Eye (tissue), 1 donor: ENCODE measurements around the gene ZNF625.
"Not testable (repeated sequence)": the region's sequence is repeated elsewhere in the genome, so short reads cannot be mapped to it uniquely, and the experiment has no call there.

ENCODE experiments used
- DNase-seq: peaks from one replicate; pipeline ENCODE4 v3.0.0-alpha.2; 2015

Gene ZNF625

DNA sequence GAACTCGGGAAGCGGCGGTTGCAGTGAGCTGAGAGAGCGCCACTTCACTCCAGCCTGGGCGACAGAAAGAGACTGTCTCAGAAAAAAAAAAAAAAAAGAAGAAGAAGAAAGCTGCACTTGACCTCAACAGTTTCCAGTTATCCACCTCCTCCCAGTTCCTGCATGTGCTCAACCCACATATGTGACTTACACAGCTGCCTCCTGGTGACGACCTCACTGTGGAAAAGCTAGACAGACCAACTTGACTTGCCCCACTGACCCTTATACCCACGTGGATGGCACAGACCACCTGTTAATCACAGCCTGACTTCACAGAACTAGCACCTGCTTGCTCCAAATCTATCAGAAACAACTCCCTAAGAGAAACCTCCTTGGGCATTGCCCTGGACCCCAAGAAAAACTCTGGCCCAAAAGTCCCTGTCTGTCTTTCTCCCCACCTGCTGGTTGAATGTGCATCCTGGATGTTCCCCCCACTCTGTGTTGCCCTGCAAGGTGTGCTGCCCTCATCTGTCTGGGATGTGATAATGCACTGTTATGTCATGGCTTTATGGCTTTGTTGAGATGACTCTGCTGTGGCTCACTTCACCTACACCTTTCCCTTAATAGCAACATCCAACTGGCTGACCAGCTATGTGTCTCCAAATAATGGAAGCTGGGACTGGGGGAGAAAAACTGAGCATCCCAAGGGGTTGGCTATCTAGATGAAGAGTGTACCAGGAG, 19.2 kb downstream of the ZNF625 start:
- DNase-seq = no peak

DNA sequence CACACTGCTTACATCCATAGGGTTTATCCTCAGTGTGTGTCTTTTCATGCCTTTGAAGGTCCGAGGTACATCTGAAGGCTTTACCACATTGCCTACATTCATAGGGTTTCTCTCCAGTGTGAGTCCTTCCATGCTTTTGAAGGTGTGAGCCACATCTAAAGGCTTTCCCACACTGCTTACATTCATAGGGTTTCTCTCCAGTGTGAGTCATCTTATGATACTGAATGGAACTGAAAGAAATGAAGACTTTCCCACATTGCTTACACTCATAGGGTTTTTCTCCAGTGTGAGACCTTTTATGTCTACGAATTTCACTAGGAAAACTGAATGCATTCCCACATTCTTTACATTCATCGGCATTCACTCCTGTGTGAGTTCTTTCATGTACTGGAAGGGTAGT, 23.5 kb downstream of the ZNF625 start:
- DNase-seq = peak; percentile 19

DNA sequence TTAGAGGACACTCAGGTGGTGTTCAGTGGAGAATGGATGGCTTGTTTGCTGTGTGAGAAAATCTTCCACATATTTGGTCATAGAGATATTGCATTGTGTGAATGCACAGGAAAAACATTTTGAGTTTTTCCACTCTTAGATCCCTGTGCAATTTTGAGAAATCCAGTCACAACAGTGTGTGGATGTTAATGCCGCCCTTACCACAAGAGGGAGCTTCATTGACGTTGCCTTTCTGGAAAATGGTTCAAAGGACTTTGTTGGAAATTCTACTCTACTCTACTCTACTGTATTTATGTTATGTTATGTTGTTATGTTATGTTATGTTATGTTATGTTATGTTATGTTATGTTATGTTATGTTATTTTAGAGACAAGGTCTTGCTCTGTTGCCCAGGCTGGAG, 29.8 kb downstream of the ZNF625 start:
- no peak for DNase-seq

DNA sequence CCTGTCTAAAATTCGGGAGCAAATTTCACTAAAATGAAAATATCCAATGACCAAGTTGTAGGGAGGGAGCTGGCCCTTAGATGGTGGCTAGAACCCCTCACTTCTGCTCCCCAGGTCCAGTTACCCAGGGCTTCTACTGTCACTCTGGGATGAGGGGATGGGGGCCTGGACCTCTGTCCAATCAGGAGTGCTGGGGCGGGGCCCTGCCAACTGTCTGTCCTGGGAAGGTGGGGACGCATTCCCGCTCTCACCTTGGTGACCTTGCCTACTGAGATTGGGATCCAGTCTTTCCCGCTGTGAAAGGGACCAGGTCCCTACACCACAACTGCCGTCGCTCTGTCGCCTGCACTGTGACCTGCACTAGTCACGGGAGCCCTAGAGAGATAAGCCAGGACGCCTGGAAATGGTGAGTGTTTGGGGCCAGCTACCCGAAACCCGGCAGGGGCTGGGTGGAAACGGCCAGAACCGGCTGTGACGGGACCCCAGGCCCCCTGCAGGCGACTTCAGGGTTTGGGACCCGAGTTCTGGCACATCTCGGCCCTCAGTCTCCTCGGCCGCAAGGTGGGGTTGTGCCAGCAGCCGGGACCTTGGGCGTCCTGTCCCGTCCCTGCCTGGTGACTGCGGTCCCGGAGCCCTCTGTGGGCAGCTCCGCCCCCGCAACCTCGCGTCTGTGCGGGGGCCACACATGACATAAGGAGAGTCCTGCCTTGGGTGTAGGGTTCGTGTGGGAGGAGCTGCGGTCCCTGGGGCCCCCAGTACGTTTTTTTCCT, 39.1 kb downstream of the ZNF625 start:
- no peak for DNase-seq

DNA sequence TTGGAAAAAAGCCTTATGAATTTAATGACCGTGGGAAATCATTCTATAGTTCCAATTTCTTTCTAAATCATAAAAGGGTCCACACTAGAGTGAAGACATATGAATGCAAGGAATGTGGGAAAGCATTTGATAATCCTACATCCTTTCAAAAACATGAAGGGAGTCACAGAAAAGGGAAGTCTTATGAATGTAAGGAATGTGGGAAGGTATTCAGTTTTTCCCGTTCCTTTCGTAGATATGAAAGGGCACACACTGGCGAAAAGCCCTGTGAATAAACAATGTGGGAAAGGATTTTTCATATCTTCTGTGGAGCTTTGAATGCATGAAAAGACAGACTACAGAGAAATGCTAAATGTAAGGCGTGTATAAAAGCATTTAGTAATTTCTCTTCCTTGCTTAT, 43.4 kb downstream of the ZNF625 start:
- no peak for DNase-seq

DNA sequence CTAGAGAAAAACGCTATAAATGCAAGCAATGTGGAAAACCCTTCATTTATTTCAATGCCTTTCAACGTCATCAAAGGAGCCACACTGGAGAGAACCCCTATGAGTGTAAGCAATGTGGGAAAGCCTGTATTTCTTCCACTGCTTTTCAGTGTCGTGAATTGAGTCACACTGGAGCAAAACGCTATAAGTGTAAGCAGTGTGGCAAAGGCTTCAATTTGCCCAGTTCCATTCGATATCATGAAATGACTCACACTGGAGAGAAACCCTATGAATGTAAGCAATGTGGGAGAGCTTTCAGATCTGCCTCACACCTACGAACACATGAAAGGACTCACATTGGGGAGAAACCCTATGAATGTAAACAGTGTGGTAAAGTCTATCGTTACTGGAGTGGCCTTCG, 43.8 kb downstream of the ZNF625 start:
- no peak for DNase-seq

GRCh38 chr19:12111943-12112637, 44.4 kb downstream of the ZNF625 start:
- DNase-seq = no peak

DNA sequence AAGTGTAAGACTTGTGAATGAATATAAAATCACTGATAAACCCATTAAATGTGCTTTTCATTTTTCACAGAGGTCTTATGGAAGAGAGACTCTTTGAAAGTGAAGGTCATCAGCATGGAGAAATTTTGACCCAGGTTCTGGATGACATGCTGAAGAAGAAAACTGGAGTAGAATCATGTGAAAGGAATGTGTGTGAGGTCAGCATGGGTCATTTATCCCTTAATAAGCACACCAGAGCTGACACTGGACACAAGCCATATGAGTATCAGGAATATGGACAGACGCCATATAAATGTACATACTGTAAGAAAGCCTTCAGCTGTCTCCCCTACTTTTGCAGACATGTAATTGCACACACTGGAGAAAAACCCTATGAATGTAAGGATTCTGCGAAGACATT, 45.4 kb downstream of the ZNF625 start:
- DNase-seq = no peak

- DNase-seq = not testable (repeated sequence)
These were observed 52.6 kb downstream of the ZNF625 start for GRCh38 chr19:12103909-12104308.

GRCh38 chr19:12098040-12098439, 58.5 kb downstream of the ZNF625 start:
- no peak for DNase-seq

DNA sequence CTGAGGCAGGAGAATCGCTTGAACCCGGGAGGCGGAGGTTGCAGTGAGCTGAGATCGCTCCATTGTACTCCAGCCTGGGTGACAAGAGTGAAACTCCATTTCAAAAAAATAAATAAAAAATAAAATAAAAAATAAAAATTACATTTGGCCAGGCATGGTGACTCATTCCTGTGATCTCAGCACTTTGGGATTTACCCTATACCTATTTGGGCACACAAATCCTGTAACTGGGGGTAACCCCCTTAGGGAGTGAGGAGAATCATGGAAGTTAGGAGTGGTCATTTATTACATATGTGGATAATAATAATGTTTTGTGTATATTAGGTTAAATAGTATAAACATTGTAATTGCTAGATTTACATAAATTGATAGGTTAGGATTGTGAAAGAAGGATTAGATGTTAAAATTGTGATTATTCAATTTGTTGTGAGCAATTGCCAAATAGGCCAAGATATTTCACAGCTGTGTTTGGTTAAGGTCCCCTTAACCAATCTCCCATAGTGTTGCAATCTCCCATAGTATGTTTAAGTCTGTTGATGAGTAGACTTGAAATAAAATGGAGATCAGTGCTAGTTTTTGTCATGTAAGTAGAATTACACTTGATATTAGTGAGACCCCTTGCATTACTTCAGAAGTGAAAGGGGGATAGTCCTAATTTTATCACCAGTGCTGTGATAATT, 61.3 kb downstream of the ZNF625 start:
- DNase-seq = no peak
